HG03558 (cell line): ENCODE results near the gene RPS5.
"Not testable (repeated sequence)": the region's sequence is repeated elsewhere in the genome, so short reads cannot be mapped to it uniquely, and the experiment has no call there.

Experiments used
- ATAC-seq: cut with Tn5 transposase; IDR thresholded peaks from one replicate; pipeline ENCODE4 v1.9.1; 2021; ENCODE audit warnings: moderate number of reproducible peaks; ENCODE audit not compliant: unreplicated experiment; ENCODE audit errors: extremely low read depth

Gene RPS5

GRCh38 chr19:58386576-58387337 lies at the start of gene RPS5:
Gene RPS5 (plus strand): TSS chr19:58387269. CDS start chr19:58388138, 869 bp downstream.
- peak; percentile 64 for ATAC-seq

GRCh38 chr19:58338336-58338735 lies 48.7 kb upstream of the RPS5 start:
- no peak for ATAC-seq

GRCh38 chr19:58338825-58339558 lies 48.1 kb upstream of the RPS5 start:
- ATAC-seq: no peak

GRCh38 chr19:58345558-58345957 lies 41.5 kb upstream of the RPS5 start:
- ATAC-seq: no peak

GRCh38 chr19:58346961-58347929 lies 39.8 kb upstream of the RPS5 start:
- peak; percentile 60 for ATAC-seq

GRCh38 chr19:58348080-58348479 lies 39.0 kb upstream of the RPS5 start:
- not testable (repeated sequence) for ATAC-seq

GRCh38 chr19:58349590-58349989 lies 37.5 kb upstream of the RPS5 start:
- no peak for ATAC-seq

- ATAC-seq: no peak
These were observed 36.8 kb upstream of the RPS5 start for GRCh38 chr19:58350001-58350861.

GRCh38 chr19:58350871-58351557 lies 36.1 kb upstream of the RPS5 start:
- no peak for ATAC-seq

GRCh38 chr19:58351558-58351878 lies 35.6 kb upstream of the RPS5 start:
- no peak for ATAC-seq

- ATAC-seq: no peak
These were observed 34.9 kb upstream of the RPS5 start for GRCh38 chr19:58351990-58352755.

GRCh38 chr19:58352760-58353671 lies 34.1 kb upstream of the RPS5 start, which contains the start of gene A1BG:
Gene A1BG (minus strand): TSS chr19:58353492. CDS start chr19:58353437, 55 bp downstream.
- no peak for ATAC-seq

GRCh38 chr19:58353717-58354477 lies 33.2 kb upstream of the RPS5 start:
- no peak for ATAC-seq

- no peak for ATAC-seq
These were observed 32.5 kb upstream of the RPS5 start for GRCh38 chr19:58354478-58355030.

GRCh38 chr19:58355215-58355796 lies 31.8 kb upstream of the RPS5 start:
- no peak for ATAC-seq
